ENCODE measurements around the gene E2F4.

Gene E2F4

GRCh38 chr16:67241008-67241900, 49.3 kb downstream of the E2F4 start:
- H3K4me3 ChIP-seq (ENCODE audit: low read depth, low read length), result no peak overlapping the region
- no peak for DNase-seq (ENCODE audit: low read depth)
- in situ Hi-C loops (cut with HindIII; ENCODE audit: low sequenced_read_pairs), result no loop called here
- no peak for TF ChIP-seq CTCF (IDR thresholded peaks at IDR 0.05; ENCODE audit: low read depth, low read length, missing control alignments)

- no peak for TF ChIP-seq CTCF (IDR thresholded peaks at IDR 0.05; ENCODE audit: low read depth, low read length, missing control alignments)
- no peak overlapping the region for H3K4me3 ChIP-seq (ENCODE audit: low read depth, low read length)
- DNase-seq (ENCODE audit: low read depth), result no peak
- in situ Hi-C loops (cut with HindIII; ENCODE audit: low sequenced_read_pairs), result no loop called here
These were observed 50.3 kb downstream of the E2F4 start for GRCh38 chr16:67242138-67242730.

GRCh38 chr16:67243481-67243880, 51.5 kb downstream of the E2F4 start:
- in situ Hi-C loops (cut with HindIII; ENCODE audit: low sequenced_read_pairs), result no loop called here
- no peak overlapping the region for H3K4me3 ChIP-seq (ENCODE audit: low read depth, low read length)

GRCh38 chr16:67244387-67245185, 52.6 kb downstream of the E2F4 start:
- in situ Hi-C loops (cut with HindIII; ENCODE audit: low sequenced_read_pairs), result no loop called here
- no peak for TF ChIP-seq CTCF (IDR thresholded peaks at IDR 0.05; ENCODE audit: low read depth, low read length, missing control alignments)
- peak; percentile 53 for DNase-seq (ENCODE audit: low read depth)
- peak overlapping the region; percentile 91 for H3K4me3 ChIP-seq (ENCODE audit: low read depth, low read length)

More at GRCh38 chr16:67243481-67243880, 51.5 kb downstream of the E2F4 start:
- DNase-seq (ENCODE audit: low read depth), result no peak
- TF ChIP-seq CTCF (IDR thresholded peaks at IDR 0.05; ENCODE audit: low read depth, low read length, missing control alignments), result no peak

- no peak for TF ChIP-seq CTCF (IDR thresholded peaks at IDR 0.05; ENCODE audit: low read depth, low read length, missing control alignments)
- DNase-seq (ENCODE audit: low read depth), result no peak
- peak overlapping the region; percentile 91 for H3K4me3 ChIP-seq (ENCODE audit: low read depth, low read length)
- in situ Hi-C loops (cut with HindIII; ENCODE audit: low sequenced_read_pairs), result no loop called here
These were observed 53.2 kb downstream of the E2F4 start for GRCh38 chr16:67245186-67245585.

- TF ChIP-seq CTCF (IDR thresholded peaks at IDR 0.05; ENCODE audit: low read depth, low read length, missing control alignments), result no peak
- in situ Hi-C loops (cut with HindIII; ENCODE audit: low sequenced_read_pairs), result no loop called here
- DNase-seq (ENCODE audit: low read depth), result no peak
- peak overlapping the region; percentile 91 for H3K4me3 ChIP-seq (ENCODE audit: low read depth, low read length)
These were observed 53.7 kb downstream of the E2F4 start for GRCh38 chr16:67245674-67246080.

Measured in astrocyte of the cerebellum (primary cell).